GM12878 (cell line): Measurements from ENCODE around the gene ARHGAP26. TPM values are rescaled to one million over a fixed set of nuclear protein-coding genes. Genes with fewer than 3 reads are reported as not detected.

Experiments used
- CREB1 ChIP-seq: IDR thresholded peaks from 2 replicates; pipeline ENCODE4 v1.6.1; 2012; ENCODE audit warnings: low read depth, mild to moderate bottlenecking, inconsistent platforms
- NR2F1 ChIP-seq: fragments of 450-650 bp; conservative IDR thresholded peaks from 2 replicates; pipeline ENCODE4 v1.6.1; 2017; ENCODE audit warnings: mild to moderate bottlenecking
- PKNOX1 ChIP-seq: fragments of 450-650 bp; IDR thresholded peaks from 2 replicates; pipeline ENCODE4 v1.6.1; 2016; ENCODE audit warnings: mild to moderate bottlenecking
- REST ChIP-seq: IDR thresholded peaks from 2 replicates; pipeline ENCODE4 v1.6.1; 2012; ENCODE audit warnings: mild to moderate bottlenecking, low read depth, low read length
- SIN3A ChIP-seq: IDR thresholded peaks from 2 replicates; pipeline ENCODE4 v1.6.1; 2012; ENCODE audit warnings: low read depth, low read length, improper control_type of control experiment
- SUPT20H ChIP-seq: IDR thresholded peaks from 2 replicates; pipeline ENCODE4 v1.6.1; 2011; ENCODE audit warnings: low read depth, mild to moderate bottlenecking, low read length, moderate library complexity, borderline replicate concordance; ENCODE audit not compliant: control insufficient read depth
- SUZ12 ChIP-seq: fragments of 200-600 bp; sonication (generic); IDR thresholded peaks from one replicate; pipeline ENCODE4 v1.6.1; 2018; ENCODE audit warnings: antibody characterized with exemption, mild to moderate bottlenecking; ENCODE audit not compliant: unreplicated experiment
- ZNF207 ChIP-seq: fragments of 450-650 bp; IDR thresholded peaks from 2 replicates; pipeline ENCODE4 v1.6.1; 2014; ENCODE audit warnings: antibody characterized with exemption, mild to moderate bottlenecking, borderline replicate concordance
- ZNF687 ChIP-seq: fragments of 450-650 bp; IDR thresholded peaks from 2 replicates; pipeline ENCODE4 v1.6.1; 2017; ENCODE audit warnings: mild to moderate bottlenecking, moderate library complexity
- polyA plus RNA-seq, 11 experiments: library from polyadenylated mRNA; depleted of rRNA in 4 of 11; unstranded in 6 of 11; stranded (reverse) in 5 of 11; fragments of >200 nt; fragmentation: Nextera tagmentation in 4 of 11; fragmentation: Illumina TruSeq in 1 of 11; extraction: Ambion mirVana in 4 of 11; extraction: Trizol in 1 of 11; gene quantifications; 1 replicate in 1 of 11; 2 replicates in 10 of 11; pipeline versions ENCODE4 v1.2.1 to v1.2.3, GENCODE V29; 2011 to 2016; ENCODE audit warnings: inconsistent platforms in 2 of 11, missing spikeins in 2 of 11, low read depth in 1 of 11
- total RNA-seq, 4 experiments: library from RNA; depleted of rRNA in 3 of 4; stranded (reverse); fragments of >200 nt in 3 of 4; fragmentation: Illumina TruSeq in 1 of 4; extraction: Trizol in 1 of 4; gene quantifications; 2 replicates each; pipeline versions ENCODE4 v1.2.1 to v1.2.3, GENCODE V29; 2013 to 2021

ARHGAP26 gene
- total and polyA plus RNA-seq, 10 of the 15 experiments (the other 5 are each of a cell fraction or from before 2014, with no cell fraction given): 9.4 to 41.5 (median 19.3) TPM

DNA sequence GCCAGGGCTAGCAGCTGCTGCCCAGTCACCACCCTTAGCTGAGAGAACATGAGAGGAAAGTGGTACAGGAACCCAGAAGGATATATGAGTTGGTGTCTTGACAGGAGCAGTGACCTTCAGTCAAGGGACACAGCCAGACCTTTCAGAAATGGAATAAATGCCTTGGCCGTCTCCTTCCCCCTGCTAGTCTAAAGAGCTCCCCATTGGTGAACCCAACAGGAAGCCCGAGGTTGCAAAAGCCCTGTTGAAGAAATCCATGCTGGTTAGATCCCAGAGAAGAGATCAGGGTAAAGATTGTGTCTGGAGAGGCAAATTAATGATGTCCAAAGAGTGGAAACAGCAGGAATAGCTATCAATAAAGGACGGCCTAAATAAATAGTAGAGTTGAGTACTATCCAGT, 388.9 kb downstream of the ARHGAP26 start (continued):
- no peak for TF ChIP-seq REST
- TF ChIP-seq PKNOX1: no peak
- no peak for TF ChIP-seq SUZ12
- no peak for TF ChIP-seq ZNF207
- TF ChIP-seq ZNF687: no peak
- no peak for TF ChIP-seq CREB1
- no peak for TF ChIP-seq NR2F1
- TF ChIP-seq SIN3A: no peak
- TF ChIP-seq SUPT20H: no peak
